B cell (primary cell): ENCODE results near the gene ADH4. TPM values are rescaled to one million over a fixed set of nuclear protein-coding genes. Genes with fewer than 3 reads are reported as not detected.

Source experiments
- ATAC-seq: fragments of 200-7000 bp; cut with Tn5 transposase; one replicate; pipeline ENCODE4 v1.10.0; 2021; ENCODE audit warnings: low read depth, mild to moderate bottlenecking, moderate number of reproducible peaks, moderate library complexity
- CTCF ChIA-PET: fragments of 350-600 bp; sonication (Branson Sonifier 250); formaldehyde crosslinking; loops from one replicate; lab custom pipeline; 2021; ENCODE audit warnings: antibody characterized with exemption, inconsistent platforms; lab: Charles Lee
- POLR2A ChIA-PET: fragments of 350-600 bp; sonication (Branson Sonifier 250); formaldehyde crosslinking; loops from one replicate; lab custom pipeline; 2021; ENCODE audit warnings: antibody characterized with exemption; lab: Charles Lee
- DNase-seq: peaks from one replicate; pipeline ENCODE4 v3.0.0; 2013
- H2AFZ ChIP-seq: 2 replicates; pipeline ENCODE4 v1.6.1; 2012; ENCODE audit warnings: mild to moderate bottlenecking, low read depth, low read length; ENCODE audit not compliant: insufficient read depth, poor library complexity, severe bottlenecking
- H3K27ac ChIP-seq, 2 donors: 1 replicate in 1 of 2; 2 replicates in 1 of 2; pipeline ENCODE4 v1.5.1; 2012 to 2013; ENCODE audit warnings: low read length in 2 of 2, mild to moderate bottlenecking in 2 of 2, moderate library complexity in 1 of 2
- H3K27me3 ChIP-seq, 4 experiments: fragments of 200-600 bp in 1 of 4; sonication (generic) in 1 of 4; replicated peaks in 1 of 4; 1 replicate in 2 of 4; 2 replicates in 2 of 4; pipeline versions ENCODE4 v1.6.1 to v1.7.0; 2013 to 2016; ENCODE audit warnings: low read length in 3 of 4, mild to moderate bottlenecking in 2 of 4, mixed read lengths in 1 of 4, moderate library complexity in 1 of 4; ENCODE audit not compliant: insufficient read depth in 4 of 4, control insufficient read depth in 3 of 4; ENCODE audit errors: control extremely low read depth in 1 of 4
- H3K36me3 ChIP-seq, 2 experiments: replicated peaks in 1 of 2; 1 replicate in 1 of 2; 2 replicates in 1 of 2; pipeline versions ENCODE4 v1.6.1 to v1.7.1; 2013; ENCODE audit warnings: low read length in 1 of 2; ENCODE audit not compliant: insufficient read depth in 2 of 2, control insufficient read depth in 1 of 2; ENCODE audit errors: control extremely low read depth in 1 of 2, extremely low read depth in 1 of 2
- H3K4me1 ChIP-seq, 2 donors: fragments of 200-600 bp in 1 of 2; sonication (generic) in 1 of 2; 1 replicate in 1 of 2; 2 replicates in 1 of 2; pipeline versions ENCODE4 v1.5.1 to v1.6.1; 2013 to 2017; ENCODE audit warnings: low read length in 2 of 2; ENCODE audit not compliant: control insufficient read depth in 2 of 2, insufficient read depth in 2 of 2
- H3K4me2 ChIP-seq: replicated peaks from 2 replicates; pipeline ENCODE3; 2012; ENCODE audit warnings: mild to moderate bottlenecking, low read depth, low read length; ENCODE audit not compliant: poor library complexity, severe bottlenecking
- H3K4me3 ChIP-seq, 5 experiments: fragments of 200-600 bp in 1 of 5; sonication (generic) in 1 of 5; 1 replicate in 3 of 5; 2 replicates in 2 of 5; pipeline versions ENCODE4 v1.5.1 to v1.7.0; 2011 to 2016; ENCODE audit warnings: low read length in 4 of 5, mild to moderate bottlenecking in 4 of 5, low read depth in 2 of 5, control low read depth in 1 of 5, moderate library complexity in 1 of 5; ENCODE audit not compliant: insufficient read depth in 1 of 5; ENCODE audit errors: control extremely low read depth in 1 of 5, extremely low read depth in 1 of 5
- H3K79me2 ChIP-seq: fragments of 200-600 bp; sonication (generic); one replicate; pipeline ENCODE4 v1.6.0; 2016; ENCODE audit warnings: low read length; ENCODE audit not compliant: control insufficient read depth, insufficient read depth
- H3K9ac ChIP-seq: fragments of 200-600 bp; sonication (generic); 2 replicates; pipeline ENCODE4 v1.6.1; 2017; ENCODE audit warnings: mild to moderate bottlenecking, low read length, moderate library complexity
- H3K9me3 ChIP-seq, 3 donors: one replicate each; pipeline versions ENCODE4 v1.6.1 to v1.7.1; 2013; ENCODE audit warnings: low read length in 2 of 3; ENCODE audit not compliant: control insufficient read depth in 2 of 3, insufficient read depth in 1 of 3; ENCODE audit errors: control extremely low read depth in 1 of 3
- H4K20me1 ChIP-seq: 2 replicates; pipeline ENCODE4 v1.6.0; 2012; ENCODE audit warnings: mild to moderate bottlenecking, low read length; ENCODE audit not compliant: insufficient read depth, control insufficient read depth, poor library complexity, severe bottlenecking
- H3K27ac Mint-ChIP-seq: one replicate; pipeline ENCODE4 v1.8.0; 2021; ENCODE audit warnings: mixed read lengths
- H3K27me3 Mint-ChIP-seq: one replicate; pipeline ENCODE4 v1.8.0; 2021; ENCODE audit warnings: mixed read lengths
- H3K4me1 Mint-ChIP-seq: one replicate; pipeline ENCODE4 v1.8.0; 2021; ENCODE audit warnings: mixed read lengths
- H3K4me3 Mint-ChIP-seq: one replicate; pipeline ENCODE4 v1.8.0; 2021; ENCODE audit warnings: mixed read lengths
- H3K9me3 Mint-ChIP-seq: one replicate; pipeline ENCODE4 v1.8.0; 2022; ENCODE audit warnings: mixed read lengths; ENCODE audit not compliant: insufficient read depth
- CTCF ChIP-seq: fragments of 200-600 bp; IDR thresholded peaks from one replicate; pipeline ENCODE4 v1.8.0; 2022; ENCODE audit warnings: antibody characterized with exemption, mild to moderate bottlenecking
- EZH2 ChIP-seq: IDR thresholded peaks from 2 replicates; pipeline ENCODE4 v1.6.1; 2012; ENCODE audit warnings: borderline replicate concordance, low read depth, mild to moderate bottlenecking, moderate library complexity, low read length; ENCODE audit not compliant: insufficient read depth, poor library complexity, severe bottlenecking
- WGBS: methylation state at CpG from one replicate; pipeline ENCODE4 v1.1.5; 2013; ENCODE audit warnings: missing lambda C conversion rate; ENCODE audit not compliant: insufficient coverage; 5-methylcytosine and 5-hydroxymethylcytosine counted together
- intact Hi-C: fragments of 100-400 bp; cut with micrococcal nuclease; formaldehyde crosslinking; loops from one replicate; pipeline ENCODE4 v1.10.0; 2022
- polyA plus RNA-seq: library from polyadenylated mRNA; depleted of rRNA; stranded (reverse); fragments of >200 nt; gene quantifications from 2 replicates; pipeline ENCODE4 v1.2.3, GENCODE V29; 2012
- total RNA-seq, 2 donors: library from RNA; stranded (reverse); fragments of 120-200 nt in 1 of 2; gene quantifications; 1 replicate in 1 of 2; 2 replicates in 1 of 2; pipeline versions ENCODE4 v1.2.3 to v1.2.4, GENCODE V29; 2013 to 2022

Gene ADH4
- total and polyA plus RNA-seq, 2 donors (not counting 1 experiment from before 2014, with no cell fraction given), result not detected

GRCh38 chr4:99088481-99089365, 55.4 kb downstream of the ADH4 start, which contains the start of gene ADH5:
ADH5 (minus strand) TSS chr4:99088788; CDS start chr4:99088700, 88 bp downstream.
- H2AFZ ChIP-seq, result peak within 1 kb of the TSS; percentile 97
- H3K36me3 ChIP-seq, result peaks cover 2 to 14% of the 10 kb centered on the region in 2 experiments
- WGBS, result under 1% methylated on average over 47 of the region's 53 CpGs
- intact Hi-C loops, result loop anchor here (1.0 to 5.0 kb wide), 8 partner anchors 93 to 945 kb away; partner anchors contain the start of genes DAPP1, DNAJB14, METAP1 and RAP1GDS1
- Mint-ChIP-seq H3K4me1 (peaks cover 46% of the 10 kb centered on the region), H3K4me3 (peak within 1 kb of the TSS; percentile 98), H3K9me3 (no peaks in the 10 kb centered on the region), H3K27ac (peak within 1 kb of the TSS; percentile 98), H3K27me3 (no peaks in the 10 kb centered on the region)
- H3K4me1 ChIP-seq, result peaks cover 15 to 25% of the 10 kb centered on the region in 2 donors
- no peaks in the 10 kb centered on the region for H3K27me3 ChIP-seq
- peak within 1 kb of the TSS; percentile 87 for H3K4me2 ChIP-seq
- H3K4me3 ChIP-seq, result peak within 1 kb of the TSS; percentile 75 to 99 (median 96)
- peak within 1 kb of the TSS; percentile 84 for H3K27ac ChIP-seq
- H3K9ac ChIP-seq, result peak within 1 kb of the TSS; percentile 89
- POLR2A ChIA-PET, result interaction anchor here (0.6 to 2.3 kb wide), 7 partner anchors 32 to 948 kb away, joined by 3 to 11 read pairs (median 7); partner anchors contain the start of genes EIF4E, METAP1 and TRMT10A
- no peak for TF ChIP-seq EZH2
- TF ChIP-seq CTCF, result no peak
- H3K9me3 ChIP-seq, result no peaks in the 10 kb centered on the region
- peaks cover 47% of the 10 kb centered on the region for H3K79me2 ChIP-seq
- DNase-seq, result peak; percentile 90
- ATAC-seq, result peak; percentile 95
- no peaks in the 10 kb centered on the region for H4K20me1 ChIP-seq
- CTCF ChIA-PET, result interaction anchor here (0.8 to 2.8 kb wide), 4 partner anchors 33 to 946 kb away, joined by 3 to 18 read pairs (median 8); partner anchors contain the start of genes EIF4E, METAP1 and STPG2
